Iris pigment epithelial cell (primary cell): ENCODE data around the gene CDK8.
"Not testable (repeated sequence)": the region's sequence is repeated elsewhere in the genome, so short reads cannot be mapped to it uniquely, and the experiment has no call there.

Experiments used
- DNase-seq: peaks from one replicate; pipeline ENCODE4 v3.0.0-alpha.2; 2011; ENCODE audit warnings: low read depth

CDK8 gene

GRCh38 chr13:26253262-26253786, 605 bp upstream of the CDK8 start:
- DNase-seq: no peak

GRCh38 chr13:26254583-26255111, 718 bp downstream of the CDK8 start:
- peak; percentile 50 for DNase-seq

- no peak for DNase-seq
Observed at GRCh38 chr13:26255115-26255514, 1.2 kb downstream of the CDK8 start.

- no peak for DNase-seq
Observed at GRCh38 chr13:26255691-26256277, 1.9 kb downstream of the CDK8 start.

- no peak for DNase-seq
Observed at GRCh38 chr13:26257049-26257448, 3.1 kb downstream of the CDK8 start.

DNA sequence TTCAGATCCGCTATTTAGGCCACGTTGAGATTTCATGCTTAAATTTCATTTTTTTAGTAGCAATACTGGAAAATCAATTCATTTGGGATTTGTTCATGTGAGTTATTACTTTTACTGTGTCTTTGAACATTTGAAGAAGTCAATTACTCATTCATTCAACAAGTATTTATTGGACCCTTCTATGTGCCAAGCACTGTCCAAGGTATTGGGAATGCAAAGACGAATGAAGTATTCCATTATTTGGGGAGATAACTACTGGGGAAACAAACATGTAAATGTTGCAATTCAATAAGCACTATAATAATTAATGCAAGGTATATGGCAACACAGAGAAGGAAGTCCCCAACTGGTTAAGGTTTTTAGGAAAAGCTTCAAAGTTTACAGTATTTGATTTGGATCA, 5.7 kb downstream of the CDK8 start:
- no peak for DNase-seq

DNA sequence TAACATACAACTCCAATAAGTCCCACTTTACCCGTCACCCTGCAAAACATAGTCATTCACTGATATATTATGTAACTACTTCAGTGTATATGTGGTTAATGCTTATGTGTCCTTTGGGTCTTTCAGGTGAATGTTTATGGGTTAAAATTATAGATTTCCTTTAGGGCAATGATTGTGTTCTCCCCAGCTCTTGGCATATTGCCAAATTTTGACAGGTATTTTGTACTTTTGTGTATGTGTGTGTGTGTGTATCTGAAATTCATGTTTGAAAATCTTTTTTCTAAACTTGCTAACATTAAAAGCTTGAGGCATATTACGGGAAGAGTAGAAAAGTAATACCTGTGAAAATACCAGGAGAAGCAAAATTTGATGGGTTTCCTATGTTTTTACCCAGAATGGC, 8.2 kb downstream of the CDK8 start:
- no peak for DNase-seq

- DNase-seq: no peak
Observed at GRCh38 chr13:26266311-26266710, 12.4 kb downstream of the CDK8 start.

DNA sequence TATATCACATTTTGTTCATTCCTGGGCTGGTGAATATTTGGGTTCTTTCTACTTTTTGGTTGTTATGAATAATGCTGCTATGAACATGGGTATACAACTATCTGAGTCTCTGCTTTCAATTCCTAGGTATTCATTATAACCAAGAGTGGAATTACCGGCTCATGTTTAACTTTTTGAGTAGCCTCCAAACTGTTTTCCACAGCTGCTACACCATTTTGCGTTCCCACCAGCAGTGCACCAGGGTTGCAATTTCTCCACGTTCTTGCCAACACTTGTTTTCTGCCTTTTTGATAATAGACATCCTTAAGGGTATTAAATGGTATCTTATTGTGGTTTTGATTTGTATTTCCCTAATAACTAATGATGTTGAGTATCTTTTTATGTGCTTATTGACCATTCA, 16.8 kb downstream of the CDK8 start:
- DNase-seq: no peak

DNA sequence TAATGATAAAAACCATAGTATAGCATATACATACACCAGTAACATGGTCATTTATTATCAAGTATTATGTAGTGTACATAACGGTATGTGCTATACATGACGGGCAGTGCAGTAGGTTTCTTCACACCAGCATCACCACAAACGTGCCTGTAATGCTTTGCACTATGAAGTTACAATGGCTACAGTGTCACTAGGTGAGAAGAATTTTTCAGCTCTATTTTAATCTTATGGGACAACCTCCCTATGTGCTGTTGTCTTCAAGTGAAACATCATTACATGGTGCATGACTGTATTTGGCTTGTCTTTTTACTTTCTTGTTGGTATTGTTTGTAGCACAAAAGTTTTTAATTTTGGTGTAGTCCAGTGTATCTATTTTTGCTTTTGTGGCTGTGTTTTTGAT, 18.7 kb downstream of the CDK8 start:
- DNase-seq: no peak

DNA sequence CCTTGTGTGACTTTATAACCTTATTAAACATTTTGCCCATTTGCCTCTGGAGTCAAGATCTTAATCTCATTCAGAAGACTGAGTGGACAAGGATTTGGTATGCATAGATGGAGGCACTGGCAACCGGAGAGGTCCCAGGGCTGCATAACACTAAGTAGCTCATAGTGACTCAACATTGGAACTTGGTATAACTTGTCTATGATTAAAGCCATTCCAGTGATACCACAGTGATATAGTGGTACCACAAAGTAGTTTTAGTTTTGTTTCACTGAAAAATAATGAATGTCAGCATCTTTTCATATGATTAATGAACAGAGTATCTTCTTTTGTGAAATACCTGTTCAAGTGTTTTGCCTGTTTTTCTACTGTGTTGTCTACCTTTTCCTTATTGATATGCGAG, 26.4 kb downstream of the CDK8 start:
- peak; percentile 75 for DNase-seq

- peak; percentile 6 for DNase-seq
Observed at GRCh38 chr13:26280822-26281221, 26.9 kb downstream of the CDK8 start.

DNA sequence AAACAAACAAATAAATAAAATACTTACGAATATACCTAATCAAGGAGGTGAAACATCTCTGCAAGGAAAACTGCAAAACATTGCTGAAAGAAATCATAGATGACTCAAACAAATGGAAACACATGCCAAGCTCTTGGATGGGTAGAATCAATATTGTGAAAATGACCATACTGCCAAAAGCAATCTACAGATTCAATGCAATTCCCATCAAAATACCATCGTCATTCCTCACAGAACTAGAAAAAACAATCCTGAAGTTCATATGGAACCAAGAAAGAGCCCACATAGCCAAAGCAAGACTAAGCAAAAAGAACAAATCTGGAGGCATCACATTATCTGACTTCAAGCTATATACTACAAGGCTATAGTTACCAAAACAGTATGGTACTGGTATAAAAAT, 32.0 kb downstream of the CDK8 start:
- not testable (repeated sequence) for DNase-seq

GRCh38 chr13:26288838-26289237, 34.9 kb downstream of the CDK8 start:
- DNase-seq: not testable (repeated sequence)

- DNase-seq: no peak
Observed at GRCh38 chr13:26295812-26296211, 41.9 kb downstream of the CDK8 start.

DNA sequence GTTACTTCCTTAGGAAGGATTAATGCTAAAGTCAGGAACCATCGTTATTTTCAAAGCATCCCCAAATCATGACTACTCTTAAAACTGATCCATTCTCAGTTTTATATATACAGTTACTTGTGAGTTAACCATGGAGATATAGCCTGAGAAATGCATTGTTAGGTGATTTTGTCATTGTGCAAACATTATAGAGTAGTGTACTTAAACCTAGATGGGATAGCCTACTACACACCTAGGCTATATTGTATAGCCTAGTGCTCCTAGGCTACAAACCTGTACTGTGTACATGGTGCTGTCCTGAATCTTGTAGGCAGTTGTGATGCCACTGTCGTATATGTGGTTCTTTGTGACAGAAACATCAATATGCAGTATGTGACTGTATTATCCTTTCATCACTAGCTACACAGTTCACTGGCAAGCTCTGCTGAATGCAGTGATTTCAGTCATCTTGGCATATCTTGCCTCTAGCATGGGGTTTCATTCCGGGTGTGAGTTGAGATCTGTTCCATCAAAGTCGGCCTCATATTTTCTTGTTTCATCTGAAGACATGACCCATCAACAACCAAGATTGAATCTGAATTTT, 45.3 kb downstream of the CDK8 start:
- DNase-seq: no peak

DNA sequence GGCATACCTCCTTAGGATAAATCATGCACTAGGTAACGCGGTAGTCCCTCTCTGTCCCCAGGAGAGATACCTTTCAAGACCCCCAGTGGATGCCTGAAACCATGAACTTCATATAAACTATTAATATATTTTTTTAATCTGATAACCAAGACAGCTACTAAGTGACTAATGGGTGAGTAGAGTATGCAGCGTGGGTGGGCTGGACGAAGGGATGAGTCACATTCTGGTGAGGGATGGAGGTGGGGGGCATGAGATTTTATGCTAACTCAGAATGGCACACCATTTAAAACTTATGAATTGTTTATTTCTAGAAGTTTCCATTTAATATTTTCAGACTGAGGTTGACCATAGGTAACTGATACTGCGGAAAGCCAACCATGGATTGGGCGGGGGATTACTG, 46.2 kb downstream of the CDK8 start:
- peak; percentile 87 for DNase-seq

- DNase-seq: no peak
Observed at GRCh38 chr13:26305676-26306075, 51.7 kb downstream of the CDK8 start.

DNA sequence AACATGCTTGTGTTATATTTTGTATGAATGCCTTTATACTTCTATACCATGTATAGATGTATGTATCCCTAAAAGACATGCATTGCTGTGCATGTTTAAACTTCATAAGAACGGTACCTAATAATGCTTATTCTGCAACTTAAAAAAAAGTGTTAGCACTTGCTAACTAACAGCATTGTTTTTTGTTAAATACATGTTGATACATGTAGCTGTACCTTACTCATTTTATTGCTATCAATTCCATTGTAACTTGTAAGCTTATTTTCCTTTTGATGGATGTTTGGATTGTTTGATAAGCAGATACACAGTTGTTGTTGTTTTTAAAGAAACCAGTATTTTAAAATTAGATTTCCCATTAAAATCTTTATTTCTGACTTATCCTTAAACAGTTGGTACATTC, 53.8 kb downstream of the CDK8 start:
- no peak for DNase-seq

- no peak for DNase-seq
Observed at GRCh38 chr13:26308250-26308649, 54.3 kb downstream of the CDK8 start.

- DNase-seq: no peak
Observed at GRCh38 chr13:26308836-26309235, 54.9 kb downstream of the CDK8 start.

GRCh38 chr13:26310003-26310402, 56.1 kb downstream of the CDK8 start:
- no peak for DNase-seq

DNA sequence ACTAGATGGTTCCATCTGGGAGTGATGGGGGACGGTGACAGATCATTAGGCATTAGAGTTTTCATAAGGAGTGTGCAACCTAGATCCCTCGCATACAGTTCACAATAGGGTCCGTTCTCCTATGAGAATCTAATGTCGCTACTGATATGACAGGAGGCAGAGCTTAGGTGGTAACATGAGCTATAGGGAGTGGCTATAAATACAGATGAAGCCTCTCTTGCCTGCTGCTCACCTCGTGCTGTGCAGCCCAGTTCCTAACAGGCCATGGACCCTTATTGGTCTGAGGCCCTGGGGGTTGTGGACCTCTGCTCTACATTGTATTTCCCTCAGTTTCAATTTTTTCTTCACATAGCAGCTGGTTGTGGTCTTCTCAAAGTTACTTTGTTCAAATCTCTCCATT, 56.5 kb downstream of the CDK8 start:
- no peak for DNase-seq

DNA sequence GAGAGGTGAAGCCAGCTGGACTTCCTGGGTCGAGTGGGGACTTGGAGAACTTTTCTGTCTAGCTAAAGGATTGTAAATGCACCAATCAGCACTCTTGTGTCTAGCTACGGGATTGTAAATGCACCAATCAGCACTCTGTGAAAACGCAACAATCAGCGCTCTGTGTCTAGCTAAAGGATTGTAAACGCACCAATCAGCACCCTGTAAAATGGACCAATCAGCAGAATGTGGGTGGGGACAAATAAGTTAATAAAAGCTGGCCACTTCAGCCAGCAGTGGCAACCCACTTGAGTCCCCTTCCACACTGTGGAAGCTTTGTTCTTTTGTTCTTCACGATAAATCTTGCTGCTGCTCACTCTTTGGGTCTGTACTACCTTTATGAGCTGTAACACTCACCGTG, 58.1 kb downstream of the CDK8 start:
- DNase-seq: not testable (repeated sequence)
